Esophagus muscularis mucosa (tissue), 4 donors: Measurements from ENCODE around the gene LRRC61. TPM values are rescaled to one million over a fixed set of nuclear protein-coding genes. Genes with fewer than 3 reads are reported as not detected.
"Not testable (repeated sequence)": the region's sequence is repeated elsewhere in the genome, so short reads cannot be mapped to it uniquely, and the experiment has no call there.

ENCODE experiments used
- DNase-seq: peaks from one replicate; pipeline ENCODE4 v3.0.0-alpha.2; 2017; ENCODE audit errors: extremely low spot score
- H3K27ac ChIP-seq, 4 donors: fragments of 200-600 bp; sonication (generic); replicated peaks in 1 of 4; 1 replicate in 3 of 4; 2 replicates in 1 of 4; pipeline ENCODE4 v1.5.1; 2016 to 2019; ENCODE audit warnings: mild to moderate bottlenecking in 1 of 4
- H3K27me3 ChIP-seq, 4 donors: fragments of 200-600 bp; sonication (generic); one replicate each; pipeline versions ENCODE4 v1.5.1 to v1.6.0; 2016 to 2019
- H3K36me3 ChIP-seq, 4 donors: fragments of 200-600 bp; sonication (generic); one replicate each; pipeline ENCODE4 v1.5.1; 2016 to 2019
- H3K4me1 ChIP-seq, 4 donors: fragments of 200-600 bp; sonication (generic); one replicate each; pipeline ENCODE4 v1.5.1; 2016 to 2019
- H3K4me3 ChIP-seq, 4 donors: fragments of 200-600 bp; sonication (generic); 1 replicate in 2 of 4; 2 replicates in 2 of 4; pipeline ENCODE4 v1.5.1; 2016 to 2019; ENCODE audit warnings: mild to moderate bottlenecking in 4 of 4, moderate library complexity in 1 of 4
- H3K9me3 ChIP-seq, 4 donors: fragments of 200-600 bp; sonication (generic); 1 replicate in 3 of 4; 2 replicates in 1 of 4; pipeline ENCODE4 v1.5.1; 2016 to 2019
- POLR2AphosphoS5 ChIP-seq, 2 donors: sonication (generic); formaldehyde crosslinking; IDR thresholded peaks; one replicate each; pipeline ENCODE4 v1.6.1; 2017; ENCODE audit warnings: antibody characterized with exemption in 2 of 2
- WGBS: methylation state at CpG from one replicate; pipeline ENCODE4 v1.1.5; 2018; 5-methylcytosine and 5-hydroxymethylcytosine counted together
- intact Hi-C: fragments of 100-400 bp; cut with DNase I; formaldehyde crosslinking; loops from one replicate; pipeline ENCODE4 v1.15.1; 2023
- total RNA-seq, 4 donors: library from RNA; depleted of rRNA; stranded (reverse); fragments of >200 nt; gene quantifications; one replicate each; pipeline versions ENCODE4 v1.1.0 to v1.2.1, GENCODE V29; 2016

Gene LRRC61
- total RNA-seq, 4 donors from 2014 or later = 7.9 to 16.5 (median 12.4) TPM

DNA sequence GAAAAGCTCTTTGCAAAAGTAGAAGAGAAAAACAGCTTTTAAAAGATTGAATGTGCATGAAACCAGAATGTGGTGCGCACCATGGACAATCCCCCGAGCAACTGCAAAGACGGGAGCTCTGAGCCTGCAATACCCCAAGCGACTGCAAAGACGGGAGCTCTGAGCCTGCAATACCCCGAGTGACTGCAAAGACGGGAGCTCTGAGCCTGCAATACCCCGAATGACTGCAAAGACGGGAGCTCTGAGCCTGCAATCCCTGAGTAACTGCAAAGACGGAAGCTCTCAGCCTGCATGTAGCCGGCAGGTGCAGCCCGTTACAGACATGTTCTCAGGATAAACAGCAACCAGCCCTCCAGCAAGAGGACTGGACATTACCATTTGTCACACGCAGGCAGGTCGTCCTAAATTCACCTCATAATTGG is 62.2 kb downstream of the LRRC61 start:
- intact Hi-C loops = no loop called here
- TF ChIP-seq POLR2AphosphoS5 (IDR thresholded peaks at IDR 0.05) = no peak
- H3K9me3 ChIP-seq = no peaks in the 10 kb centered on the region
- H3K27ac ChIP-seq = peak overlapping the region in 1 of 4 donors; percentile 50
- peaks cover 12 to 75% (median 67%) of the 10 kb centered on the region in 4 donors for H3K4me1 ChIP-seq
- H3K27me3 ChIP-seq = no peaks in the 10 kb centered on the region
- peaks cover 0 to 13% (median 2%) of the 10 kb centered on the region in 4 donors for H3K36me3 ChIP-seq
- H3K4me3 ChIP-seq = no peak overlapping the region
- WGBS = 76% methylated on average over 14 of the region's 14 CpGs
- no peak for DNase-seq

DNA sequence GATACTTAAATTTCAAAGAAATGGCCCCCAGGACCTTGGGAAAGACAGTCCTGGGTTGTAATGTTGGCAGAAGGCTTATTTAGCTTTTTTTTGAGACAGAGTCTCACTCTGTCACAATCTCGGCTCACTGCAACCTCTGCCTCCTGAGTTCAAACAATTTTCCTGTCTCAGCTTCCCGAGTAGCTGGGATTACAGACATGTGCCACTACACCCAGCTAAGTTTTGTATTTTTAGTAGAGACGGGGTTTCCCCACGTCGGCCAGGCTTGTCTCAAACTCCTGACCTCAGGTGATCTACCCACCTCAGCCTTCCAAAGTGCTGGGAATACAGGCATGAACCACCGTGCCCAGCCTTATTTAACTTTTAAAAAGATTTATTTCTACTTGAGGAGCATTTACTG is 62.7 kb downstream of the LRRC61 start:
- DNase-seq, H3K4me3 ChIP-seq, H3K27me3 ChIP-seq, H3K9me3 ChIP-seq, intact Hi-C loops: not testable (repeated sequence)
- Histone ChIP-seq H3K4me1 (peaks cover 7 to 69% (median 61%) of the 10 kb centered on the region in 4 donors), H3K27ac (peak overlapping the region in 1 of 4 donors; percentile 0), H3K36me3 (peaks cover 0 to 13% (median 2%) of the 10 kb centered on the region in 4 donors)
- WGBS = 65% methylated on average over 6 of the region's 6 CpGs

Other genes with a start within 250 kb of the LRRC61 start
- 10 to 100 TPM in 1 of 4 donors, 1 to 10 TPM in 3; 4.3 to 10.1 (median 4.8) TPM for gene ACTR3C, start 190 bp downstream of the LRRC61 start, total RNA-seq
- 100 to 1,000 TPM; 143 to 193 (median 173) TPM for gene RARRES2, start 18.3 kb downstream of the LRRC61 start, total RNA-seq
- gene REPIN1, start 45.5 kb downstream of the LRRC61 start, total RNA-seq = 100 to 1,000 TPM in 2 of 4 donors, 10 to 100 TPM in 2; 66.8 to 143 (median 97.7) TPM
- 10 to 100 TPM in 3 of 4 donors, 1 to 10 TPM in 1; 6.6 to 19.8 (median 15.0) TPM for gene ZNF775, start 56.0 kb downstream of the LRRC61 start, total RNA-seq
- gene GIMAP8, start 127.3 kb downstream of the LRRC61 start, total RNA-seq = 10 to 100 TPM in 3 of 4 donors, 1 to 10 TPM in 1; 7.1 to 18.5 (median 15.4) TPM
- gene GIMAP7, start 191.5 kb downstream of the LRRC61 start, total RNA-seq = 10 to 100 TPM; 15.8 to 22.0 (median 19.9) TPM
- 10 to 100 TPM; 18.3 to 35.3 (median 31.1) TPM for gene GIMAP4, start 244.0 kb downstream of the LRRC61 start, total RNA-seq